ENCODE measurements around the gene ST13. TPM values are rescaled to one million over a fixed set of nuclear protein-coding genes. Genes with fewer than 3 reads are reported as not detected.

The ST13 gene
- total and polyA plus RNA-seq, 2 experiments from 2014 or later, result 159 to 238 TPM

DNA sequence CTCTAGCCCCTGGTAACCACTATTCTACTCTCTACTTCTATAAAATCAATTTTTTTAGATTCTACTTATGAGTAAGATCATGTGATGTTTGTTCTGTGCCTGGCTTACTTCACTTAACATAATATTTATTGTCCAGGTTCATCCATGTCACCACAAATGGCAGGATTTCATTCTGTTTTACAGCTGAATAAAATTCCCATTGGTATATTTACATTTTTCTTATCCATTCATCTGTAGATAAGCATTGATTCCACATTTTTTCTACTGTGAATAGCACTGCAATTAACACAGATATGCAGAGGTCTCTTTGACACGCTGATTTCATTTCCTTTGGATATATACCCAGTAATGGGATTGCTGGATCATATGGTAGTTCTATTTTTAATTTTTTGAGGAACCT, 53.1 kb downstream of the ST13 start:
- no peaks in the 10 kb centered on the region for H3K9me2 ChIP-seq (ENCODE audit: insufficient read depth)
- no peak for TF ChIP-seq POLR2AphosphoS5 (IDR thresholded peaks at IDR 0.05; ENCODE audit: low read depth)
- Mint-ChIP-seq H3K27ac (no peak overlapping the region), H3K36me3 (ENCODE audit: low read depth) (peaks cover 6% of the 10 kb centered on the region), H3K9me3 (no peaks in the 10 kb centered on the region), H3K27me3 (ENCODE audit: insufficient read depth, low read depth, poor library complexity) (no peaks in the 10 kb centered on the region), H3K4me1 (no peaks in the 10 kb centered on the region), H3K4me3 (no peak overlapping the region)
- no peaks in the 10 kb centered on the region for H3K36me3 ChIP-seq (ENCODE audit: insufficient read depth)
- H3K4me3 ChIP-seq, result no peak overlapping the region
- H3K4me1 ChIP-seq (ENCODE audit: insufficient read depth), result no peaks in the 10 kb centered on the region
- no peak overlapping the region for H3K4me2 ChIP-seq
- peaks cover 74% of the 10 kb centered on the region for H3K79me2 ChIP-seq (replicated peaks; ENCODE audit: insufficient read depth)
- DNase-seq (ENCODE audit: low spot score) (no peak), ATAC-seq (no peak)
- no peak overlapping the region for H2AFZ ChIP-seq
- H3F3A ChIP-seq (replicated peaks; ENCODE audit: low read depth), result no peaks in the 10 kb centered on the region; the same call in 1 of the 2 replicates
- H3K27me3 ChIP-seq (ENCODE audit: insufficient read depth), result no peaks in the 10 kb centered on the region
- peaks cover 20% of the 10 kb centered on the region; the same call in 1 of the 2 replicates for H4K20me1 ChIP-seq (replicated peaks; ENCODE audit: insufficient read depth)
- no peak overlapping the region for H3K27ac ChIP-seq (ENCODE audit: low read depth)

- no peak overlapping the region for H3K4me3 ChIP-seq
- Mint-ChIP-seq H3K27ac (no peak overlapping the region), H3K4me3 (no peak overlapping the region), H3K27me3 (ENCODE audit: insufficient read depth, low read depth, poor library complexity) (no peaks in the 10 kb centered on the region), H3K36me3 (ENCODE audit: low read depth) (peaks cover 12% of the 10 kb centered on the region), H3K4me1 (no peaks in the 10 kb centered on the region), H3K9me3 (no peaks in the 10 kb centered on the region)
- H3F3A ChIP-seq (replicated peaks; ENCODE audit: low read depth), result no peaks in the 10 kb centered on the region
- H3K27me3 ChIP-seq (ENCODE audit: insufficient read depth), result no peaks in the 10 kb centered on the region
- H3K79me2 ChIP-seq (replicated peaks; ENCODE audit: insufficient read depth), result peaks cover 33% of the 10 kb centered on the region; the same call in 1 of the 2 replicates
- DNase-seq (ENCODE audit: low spot score) (no peak), ATAC-seq (no peak)
- H2AFZ ChIP-seq, result no peak overlapping the region
- H4K20me1 ChIP-seq (replicated peaks; ENCODE audit: insufficient read depth), result no peaks in the 10 kb centered on the region; the same call in 1 of the 2 replicates
- no peaks in the 10 kb centered on the region for H3K36me3 ChIP-seq (ENCODE audit: insufficient read depth)
- 0 out of 2 replicates have a peak overlapping the region, but pooled peaks have one; percentile 62 for H3K27ac ChIP-seq (ENCODE audit: low read depth)
- TF ChIP-seq ZNF331 (CRISPR knock-in tag; IDR thresholded peaks at IDR 0.05; ENCODE audit: low read depth) (no peak), ZNF114 (CRISPR knock-in tag; IDR thresholded peaks at IDR 0.05) (no peak), JUNB (IDR thresholded peaks at IDR 0.05; ENCODE audit: unreplicated experiment) (no peak)
- H3K4me2 ChIP-seq, result no peak overlapping the region
- H3K4me1 ChIP-seq (ENCODE audit: insufficient read depth), result no peaks in the 10 kb centered on the region
- H3K9me2 ChIP-seq (ENCODE audit: insufficient read depth), result no peaks in the 10 kb centered on the region
These were observed 57.4 kb downstream of the ST13 start for GRCh38 chr22:40799008-40799407.

- no peak overlapping the region for H3K27ac Mint-ChIP-seq
- no peak overlapping the region for H3K4me3 Mint-ChIP-seq
- Histone ChIP-seq H3K27ac (ENCODE audit: low read depth) (peak overlapping the region; percentile 62; the same call in 1 of the 2 replicates), H3K4me1 (ENCODE audit: insufficient read depth) (no peaks in the 10 kb centered on the region), H3K4me3 (no peak overlapping the region), H3K9me2 (ENCODE audit: insufficient read depth) (no peaks in the 10 kb centered on the region), H3K27me3 (ENCODE audit: insufficient read depth) (no peaks in the 10 kb centered on the region), H3F3A (replicated peaks; ENCODE audit: low read depth) (no peaks in the 10 kb centered on the region), H3K4me2 (no peak overlapping the region), H2AFZ (no peak overlapping the region), H3K36me3 (ENCODE audit: insufficient read depth) (no peaks in the 10 kb centered on the region), H4K20me1 (replicated peaks; ENCODE audit: insufficient read depth) (no peaks in the 10 kb centered on the region; the same call in none of the 2 replicates), H3K79me2 (replicated peaks; ENCODE audit: insufficient read depth) (peaks cover 18% of the 10 kb centered on the region; the same call in 1 of the 2 replicates)
- peaks cover 20% of the 10 kb centered on the region for H3K36me3 Mint-ChIP-seq (ENCODE audit: low read depth)
- DNase-seq (ENCODE audit: low spot score), result no peak
- no peaks in the 10 kb centered on the region for H3K4me1 Mint-ChIP-seq
- H3K9me3 Mint-ChIP-seq, result no peaks in the 10 kb centered on the region
- ATAC-seq, result no peak
- no peaks in the 10 kb centered on the region for H3K27me3 Mint-ChIP-seq (ENCODE audit: insufficient read depth, low read depth, poor library complexity)
- TF ChIP-seq STAT1 (IDR thresholded peaks at IDR 0.05; ENCODE audit: unreplicated experiment), result no peak
- TF ChIP-seq JUNB (IDR thresholded peaks at IDR 0.05; ENCODE audit: unreplicated experiment), result no peak
- no peak for TF ChIP-seq ZNF331 (CRISPR knock-in tag; IDR thresholded peaks at IDR 0.05; ENCODE audit: low read depth)
- no peak for TF ChIP-seq EZH2phosphoT487 (IDR thresholded peaks at IDR 0.05; ENCODE audit: unreplicated experiment)
- no peak for TF ChIP-seq ZNF114 (CRISPR knock-in tag; IDR thresholded peaks at IDR 0.05)
- TF ChIP-seq, protein P1, sequence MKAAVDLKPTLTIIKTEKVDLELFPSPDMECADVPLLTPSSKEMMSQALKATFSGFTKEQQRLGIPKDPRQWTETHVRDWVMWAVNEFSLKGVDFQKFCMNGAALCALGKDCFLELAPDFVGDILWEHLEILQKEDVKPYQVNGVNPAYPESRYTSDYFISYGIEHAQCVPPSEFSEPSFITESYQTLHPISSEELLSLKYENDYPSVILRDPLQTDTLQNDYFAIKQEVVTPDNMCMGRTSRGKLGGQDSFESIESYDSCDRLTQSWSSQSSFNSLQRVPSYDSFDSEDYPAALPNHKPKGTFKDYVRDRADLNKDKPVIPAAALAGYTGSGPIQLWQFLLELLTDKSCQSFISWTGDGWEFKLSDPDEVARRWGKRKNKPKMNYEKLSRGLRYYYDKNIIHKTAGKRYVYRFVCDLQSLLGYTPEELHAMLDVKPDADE (IDR thresholded peaks at IDR 0.05), result no peak
- TF ChIP-seq EZH2 (IDR thresholded peaks at IDR 0.05; ENCODE audit: low read depth, unreplicated experiment), result no peak
- TF ChIP-seq, protein P2, sequence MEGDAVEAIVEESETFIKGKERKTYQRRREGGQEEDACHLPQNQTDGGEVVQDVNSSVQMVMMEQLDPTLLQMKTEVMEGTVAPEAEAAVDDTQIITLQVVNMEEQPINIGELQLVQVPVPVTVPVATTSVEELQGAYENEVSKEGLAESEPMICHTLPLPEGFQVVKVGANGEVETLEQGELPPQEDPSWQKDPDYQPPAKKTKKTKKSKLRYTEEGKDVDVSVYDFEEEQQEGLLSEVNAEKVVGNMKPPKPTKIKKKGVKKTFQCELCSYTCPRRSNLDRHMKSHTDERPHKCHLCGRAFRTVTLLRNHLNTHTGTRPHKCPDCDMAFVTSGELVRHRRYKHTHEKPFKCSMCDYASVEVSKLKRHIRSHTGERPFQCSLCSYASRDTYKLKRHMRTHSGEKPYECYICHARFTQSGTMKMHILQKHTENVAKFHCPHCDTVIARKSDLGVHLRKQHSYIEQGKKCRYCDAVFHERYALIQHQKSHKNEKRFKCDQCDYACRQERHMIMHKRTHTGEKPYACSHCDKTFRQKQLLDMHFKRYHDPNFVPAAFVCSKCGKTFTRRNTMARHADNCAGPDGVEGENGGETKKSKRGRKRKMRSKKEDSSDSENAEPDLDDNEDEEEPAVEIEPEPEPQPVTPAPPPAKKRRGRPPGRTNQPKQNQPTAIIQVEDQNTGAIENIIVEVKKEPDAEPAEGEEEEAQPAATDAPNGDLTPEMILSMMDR (conservative IDR thresholded peaks at IDR 0.05; ENCODE audit: low read depth in 2 of 2), result no peak
These were observed 59.0 kb downstream of the ST13 start for GRCh38 chr22:40797427-40797826.
